GM23338 (cell line): Measurements from ENCODE around the gene SOAT2. TPM values are rescaled to one million over a fixed set of nuclear protein-coding genes. Genes with fewer than 3 reads are reported as not detected.

Experiments
- ATAC-seq: fragments of 200-7000 bp; cut with Tn5 transposase; 3 replicates; pipeline ENCODE4 v1.9.1; 2020
- DNase-seq: peaks from one replicate; pipeline ENCODE4 v3.0.0-alpha.2; 2015; ENCODE audit warnings: low spot score
- H2AFZ ChIP-seq: fragments of 200-600 bp; sonication (generic); 2 replicates; pipeline ENCODE4 v1.8.0; 2016; ENCODE audit warnings: antibody characterized with exemption, mild to moderate bottlenecking, moderate library complexity
- H3F3A ChIP-seq: fragments of 200-600 bp; sonication (generic); replicated peaks from 2 replicates; pipeline ENCODE4 v1.8.0; 2017; ENCODE audit warnings: antibody characterized with exemption, mixed run types, low read depth
- H3K27ac ChIP-seq: fragments of 200-600 bp; sonication (generic); 2 replicates; pipeline ENCODE4 v1.6.1; 2016; ENCODE audit warnings: low read depth
- H3K27me3 ChIP-seq: fragments of 200-600 bp; sonication (generic); 2 replicates; pipeline ENCODE4 v1.8.0; 2016; ENCODE audit warnings: mild to moderate bottlenecking, mixed run types, moderate library complexity; ENCODE audit not compliant: insufficient read depth
- H3K36me3 ChIP-seq: fragments of 200-600 bp; sonication (generic); 2 replicates; pipeline ENCODE4 v1.8.0; 2016; ENCODE audit warnings: mild to moderate bottlenecking; ENCODE audit not compliant: insufficient read depth
- H3K4me1 ChIP-seq: fragments of 200-600 bp; sonication (generic); 2 replicates; pipeline ENCODE4 v1.8.0; 2016; ENCODE audit warnings: mild to moderate bottlenecking, moderate library complexity; ENCODE audit not compliant: insufficient read depth
- H3K4me2 ChIP-seq: fragments of 200-600 bp; sonication (generic); 2 replicates; pipeline ENCODE4 v1.7.1; 2017; ENCODE audit warnings: mixed run types
- H3K4me3 ChIP-seq: fragments of 200-600 bp; sonication (generic); 2 replicates; pipeline ENCODE4 v1.6.1; 2016; ENCODE audit warnings: mixed run types
- H3K79me2 ChIP-seq: fragments of 200-600 bp; sonication (generic); replicated peaks from 2 replicates; pipeline ENCODE4 v1.8.0; 2017; ENCODE audit warnings: mild to moderate bottlenecking; ENCODE audit not compliant: insufficient read depth
- H3K9me2 ChIP-seq: fragments of 200-600 bp; sonication (generic); 2 replicates; pipeline ENCODE4 v1.8.0; 2017; ENCODE audit not compliant: insufficient read depth
- H4K20me1 ChIP-seq: fragments of 200-600 bp; sonication (generic); replicated peaks from 2 replicates; pipeline ENCODE4 v1.8.0; 2017; ENCODE audit warnings: mild to moderate bottlenecking; ENCODE audit not compliant: insufficient read depth
- H3K27ac Mint-ChIP-seq: 2 replicates; pipeline ENCODE4 v1.8.0; 2020; ENCODE audit warnings: inconsistent platforms, mild to moderate bottlenecking, moderate library complexity, mixed read lengths
- H3K27me3 Mint-ChIP-seq: 3 replicates; pipeline ENCODE4 v1.8.0; 2022; ENCODE audit warnings: low read depth, mild to moderate bottlenecking, moderate library complexity, mixed read lengths, inconsistent platforms; ENCODE audit not compliant: insufficient read depth, poor library complexity
- H3K36me3 Mint-ChIP-seq: 3 replicates; pipeline ENCODE4 v1.8.0; 2021; ENCODE audit warnings: low read depth, mild to moderate bottlenecking, inconsistent platforms, moderate library complexity, mixed read lengths
- H3K4me1 Mint-ChIP-seq: 3 replicates; pipeline ENCODE4 v1.8.0; 2020; ENCODE audit warnings: mild to moderate bottlenecking, inconsistent platforms, mixed read lengths
- H3K4me3 Mint-ChIP-seq: 3 replicates; pipeline ENCODE4 v1.8.0; 2021; ENCODE audit warnings: moderate library complexity, mild to moderate bottlenecking, inconsistent platforms, mixed read lengths
- H3K9me3 Mint-ChIP-seq: 3 replicates; pipeline ENCODE4 v1.8.0; 2020; ENCODE audit warnings: moderate library complexity, mild to moderate bottlenecking, inconsistent platforms, mixed read lengths
- CREB1 ChIP-seq: fragments of 250-450 bp; sonication (Bioruptor Pico); IDR thresholded peaks from 2 replicates; pipeline ENCODE4 v1.5.0; 2020; ENCODE audit warnings: low read depth, mild to moderate bottlenecking, moderate library complexity
- CTCF ChIP-seq, 2 experiments: fragments of 200-600 bp in 1 of 2; sonication (generic) in 1 of 2; conservative IDR thresholded peaks; 2 replicates each; pipeline versions ENCODE4 v1.5.1 to v1.6.1; 2016 to 2017; ENCODE audit warnings: antibody characterized with exemption in 2 of 2, low read depth in 2 of 2, mild to moderate bottlenecking in 2 of 2, moderate library complexity in 1 of 2
- ETS1 ChIP-seq: IDR thresholded peaks from 2 replicates; pipeline ENCODE4 v1.6.1; 2016; ENCODE audit warnings: antibody characterized with exemption
- EZH2 ChIP-seq: fragments of 200-600 bp; sonication (generic); IDR thresholded peaks from one replicate; pipeline ENCODE4 v1.8.0; 2017; ENCODE audit warnings: antibody characterized with exemption, mild to moderate bottlenecking, low read depth; ENCODE audit not compliant: unreplicated experiment
- EZH2phosphoT487 ChIP-seq: fragments of 200-600 bp; sonication (generic); IDR thresholded peaks from one replicate; pipeline ENCODE4 v1.8.1; 2018; ENCODE audit warnings: antibody characterized with exemption; ENCODE audit not compliant: unreplicated experiment
- JUNB ChIP-seq: IDR thresholded peaks from one replicate; pipeline ENCODE4 v1.6.1; 2016; ENCODE audit warnings: antibody characterized with exemption; ENCODE audit not compliant: unreplicated experiment
- NANOG ChIP-seq: IDR thresholded peaks from 2 replicates; pipeline ENCODE4 v1.6.1; 2016; ENCODE audit warnings: antibody characterized with exemption, borderline replicate concordance
- POLR2AphosphoS5 ChIP-seq: IDR thresholded peaks from 2 replicates; pipeline ENCODE4 v1.6.1; 2016; ENCODE audit warnings: antibody characterized with exemption, low read depth
- REST ChIP-seq: IDR thresholded peaks from one replicate; pipeline ENCODE4 v1.6.1; 2018; ENCODE audit warnings: antibody characterized with exemption; ENCODE audit not compliant: unreplicated experiment
- STAT1 ChIP-seq: IDR thresholded peaks from one replicate; pipeline ENCODE4 v1.6.1; 2016; ENCODE audit warnings: antibody characterized with exemption; ENCODE audit not compliant: unreplicated experiment
- ZNF114 ChIP-seq: fragments of 250-450 bp; sonication (Bioruptor Pico); IDR thresholded peaks from 2 replicates; pipeline ENCODE4 v1.5.0; 2020; ENCODE audit warnings: mild to moderate bottlenecking, moderate library complexity
- ZNF331 ChIP-seq: fragments of 250-450 bp; sonication (Bioruptor Pico); IDR thresholded peaks from 2 replicates; pipeline ENCODE4 v1.5.0; 2020; ENCODE audit warnings: low read depth, mild to moderate bottlenecking, moderate library complexity
- ZNF462 ChIP-seq: fragments of 250-450 bp; sonication (Bioruptor Pico); IDR thresholded peaks from 2 replicates; pipeline ENCODE4 v1.5.0; 2020; ENCODE audit warnings: mild to moderate bottlenecking, moderate library complexity
- polyA plus RNA-seq: library from polyadenylated mRNA; unstranded; fragments of >200 nt; fragmentation: Nextera tagmentation; extraction: Ambion mirVana; gene quantifications from 2 replicates; pipeline ENCODE4 v1.2.1, GENCODE V29; 2016
- total RNA-seq: library from RNA; depleted of rRNA; stranded (reverse); fragments of >200 nt; shearing (Covaris generic); gene quantifications from 2 replicates; pipeline ENCODE4 v1.2.3, GENCODE V29; 2014

The SOAT2 gene
- total and polyA plus RNA-seq, 2 experiments from 2014 or later = not detected

GRCh38 chr12:53169644-53170043 lies 66.4 kb downstream of the SOAT2 start:
- Mint-ChIP-seq H3K4me3 (no peak overlapping the region), H3K27me3 (peaks cover 50% of the 10 kb centered on the region), H3K27ac (no peak overlapping the region), H3K36me3 (peaks cover 2% of the 10 kb centered on the region; the same call in 1 of the 3 replicates), H3K9me3 (no peaks in the 10 kb centered on the region), H3K4me1 (peaks cover 11% of the 10 kb centered on the region)
- TF ChIP-seq STAT1 (no peak), ZNF462 (no peak), POLR2AphosphoS5 (no peak), ZNF114 (no peak), CTCF (conservative IDR thresholded peaks at IDR 0.05; ENCODE audit: low read depth in 2 of 2) (no peak), NANOG (no peak), EZH2phosphoT487 (no peak), ZNF331 (no peak), ETS1 (no peak), REST (no peak), EZH2 (no peak), JUNB (no peak), CREB1 (CRISPR knock-in tag) (no peak)
- Histone ChIP-seq H2AFZ (no peak overlapping the region), H3K4me1 (no peaks in the 10 kb centered on the region), H3K36me3 (no peaks in the 10 kb centered on the region), H3K27me3 (peaks cover 56% of the 10 kb centered on the region), H3K4me3 (no peak overlapping the region), H4K20me1 (peaks cover 5% of the 10 kb centered on the region), H3K27ac (no peak overlapping the region), H3K79me2 (no peaks in the 10 kb centered on the region), H3K4me2 (no peak overlapping the region), H3K9me2 (no peaks in the 10 kb centered on the region), H3F3A (no peaks in the 10 kb centered on the region)
- DNase-seq (no peak), ATAC-seq (no peak)
